Measurements from ENCODE around the gene NF2.
A peak's percentile ranks its signal among the peaks of the same experiment; 100 is the strongest.
"Not testable (repeated sequence)": the region's sequence is repeated elsewhere in the genome, so short reads cannot be mapped to it uniquely, and the experiment has no call there.

Gene NF2

GRCh38 chr22:29597871-29598683 lies 5.4 kb upstream of the NF2 start:
- not testable (repeated sequence) for DNase-seq

GRCh38 chr22:29598684-29599020 lies 4.8 kb upstream of the NF2 start:
- DNase-seq = no peak

GRCh38 chr22:29604076-29604360 lies 585 bp downstream of the NF2 start:
- DNase-seq = no peak

- no peak for DNase-seq
Observed at GRCh38 chr22:29605527-29605850, 2.1 kb downstream of the NF2 start.

GRCh38 chr22:29606320-29606719 lies 2.9 kb downstream of the NF2 start:
- no peak for DNase-seq

GRCh38 chr22:29607426-29607825 lies 4.0 kb downstream of the NF2 start:
- no peak for DNase-seq

GRCh38 chr22:29609139-29609538 lies 5.7 kb downstream of the NF2 start:
- no peak for DNase-seq

- DNase-seq = no peak
Observed at GRCh38 chr22:29610780-29611179, 7.3 kb downstream of the NF2 start.

- no peak for DNase-seq
Observed at GRCh38 chr22:29615705-29616327, 12.4 kb downstream of the NF2 start.

GRCh38 chr22:29617922-29618629 lies 14.6 kb downstream of the NF2 start:
- DNase-seq = no peak

GRCh38 chr22:29621761-29622526 lies 18.5 kb downstream of the NF2 start:
- no peak for DNase-seq

- no peak for DNase-seq
Observed at GRCh38 chr22:29623059-29623458, 19.6 kb downstream of the NF2 start.

- peak in 1 of 2 experiments; percentile 8 for DNase-seq
Observed at GRCh38 chr22:29623553-29624169, 20.2 kb downstream of the NF2 start.

- DNase-seq = peak; percentile 29 to 42
Observed at GRCh38 chr22:29625090-29625825, 21.8 kb downstream of the NF2 start.

GRCh38 chr22:29626497-29627195 lies 23.2 kb downstream of the NF2 start:
- DNase-seq = no peak

GRCh38 chr22:29627196-29627535 lies 23.7 kb downstream of the NF2 start:
- DNase-seq = no peak

- DNase-seq = no peak
Observed at GRCh38 chr22:29628996-29629902, 25.8 kb downstream of the NF2 start.

- no peak for DNase-seq
Observed at GRCh38 chr22:29629903-29630516, 26.6 kb downstream of the NF2 start.

GRCh38 chr22:29630987-29631386 lies 27.6 kb downstream of the NF2 start:
- no peak for DNase-seq

- DNase-seq = no peak
Observed at GRCh38 chr22:29631725-29632124, 28.3 kb downstream of the NF2 start.

Measured in activated CD4-positive, alpha-beta T cell treated with anti-CD3 and anti-CD28 coated beads, Interleukin-2, amount 50 U/mL, for 48 hours (primary cell).